Esophagus (tissue), 2 donors: ENCODE data around the gene ZC3H13. TPM values are rescaled to one million over a fixed set of nuclear protein-coding genes. Genes with fewer than 3 reads are reported as not detected.

ENCODE experiments used
- H3K27ac ChIP-seq, 2 donors: one replicate each; pipeline ENCODE4 v1.5.1; 2013; ENCODE audit warnings: low read depth in 2 of 2, mild to moderate bottlenecking in 2 of 2, inconsistent platforms in 1 of 2, low read length in 1 of 2, moderate library complexity in 1 of 2
- H3K27me3 ChIP-seq, 2 donors: one replicate each; pipeline ENCODE4 v1.6.1; 2013; ENCODE audit warnings: low read length in 2 of 2, control low read depth in 1 of 2, mild to moderate bottlenecking in 1 of 2; ENCODE audit not compliant: insufficient read depth in 2 of 2, control insufficient read depth in 1 of 2
- H3K36me3 ChIP-seq, 2 donors: one replicate each; pipeline ENCODE4 v1.6.1; 2013; ENCODE audit warnings: low read length in 1 of 2; ENCODE audit not compliant: control insufficient read depth in 2 of 2, insufficient read depth in 2 of 2
- H3K4me1 ChIP-seq, 2 donors: one replicate each; pipeline ENCODE4 v1.6.1; 2013; ENCODE audit warnings: low read length in 1 of 2; ENCODE audit not compliant: control insufficient read depth in 2 of 2, insufficient read depth in 2 of 2
- H3K4me3 ChIP-seq, 2 donors: one replicate each; pipeline ENCODE4 v1.5.1; 2013; ENCODE audit warnings: low read length in 2 of 2, mild to moderate bottlenecking in 2 of 2, low read depth in 1 of 2, moderate library complexity in 1 of 2
- H3K9me3 ChIP-seq, 2 donors: one replicate each; pipeline ENCODE4 v1.6.1; 2013; ENCODE audit warnings: mild to moderate bottlenecking in 2 of 2, low read depth in 1 of 2, low read length in 1 of 2, moderate library complexity in 1 of 2; ENCODE audit not compliant: control insufficient read depth in 2 of 2, insufficient read depth in 1 of 2
- WGBS, 2 donors: extraction: QIAGEN DNeasy Blood & Tissue Kit; methylation state at CpG; one replicate each; pipeline ENCODE4 v1.1.7; 2013; 5-methylcytosine and 5-hydroxymethylcytosine counted together
- polyA plus RNA-seq, 2 donors: library from polyadenylated mRNA; stranded (reverse); fragments of 200-250 nt; gene quantifications; one replicate each; pipeline ENCODE4 v1.2.3, GENCODE V29; 2013
- donor health status: healthy with polysubstance abuse.
- donor health status: Bipolar disorder and iron deficiency.

Gene ZC3H13
- polyA plus RNA-seq, 2 donors = 7.9 to 10.3 TPM

GRCh38 chr13:46087481-46087880 is 34.9 kb upstream of the ZC3H13 start:
- no peak overlapping the region for H3K27ac ChIP-seq
- no peaks in the 10 kb centered on the region for H3K27me3 ChIP-seq
- H3K9me3 ChIP-seq = no peaks in the 10 kb centered on the region
- H3K4me1 ChIP-seq = no peaks in the 10 kb centered on the region
- no peak overlapping the region for H3K4me3 ChIP-seq
- H3K36me3 ChIP-seq = no peaks in the 10 kb centered on the region

DNA sequence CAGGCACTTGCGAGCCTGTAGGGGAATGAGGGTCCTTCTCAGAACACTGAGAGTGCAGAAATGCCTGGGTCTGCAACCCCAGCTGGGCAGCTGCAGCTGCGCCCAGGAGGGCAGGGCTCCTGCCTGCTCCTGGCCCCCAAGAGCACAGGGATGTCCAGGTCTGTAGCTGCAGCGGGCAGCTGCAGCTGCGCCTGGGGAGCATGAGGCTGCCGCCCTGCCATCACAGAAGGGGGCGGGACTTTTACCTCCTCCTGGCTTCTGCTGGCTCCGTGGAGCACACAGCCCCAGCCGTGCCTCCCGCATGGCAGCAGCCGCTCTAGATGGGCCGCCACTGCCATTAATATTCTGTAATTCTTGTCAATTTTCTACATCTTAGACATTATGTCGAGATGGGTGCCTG is 34.4 kb upstream of the ZC3H13 start:
- H3K4me3 ChIP-seq = no peak overlapping the region
- WGBS, 2 donors = 92 to 93% methylated on average over 10 to 12 of the region's 12 CpGs

GRCh38 chr13:46086421-46086922 is 33.9 kb upstream of the ZC3H13 start:
- no peak overlapping the region for H3K4me3 ChIP-seq
- no peak overlapping the region for H3K27ac ChIP-seq
- H3K9me3 ChIP-seq = no peaks in the 10 kb centered on the region
- no peaks in the 10 kb centered on the region for H3K4me1 ChIP-seq
- no peaks in the 10 kb centered on the region for H3K36me3 ChIP-seq
- WGBS, 2 donors = 82 to 87% methylated on average over 12 of the region's 12 CpGs
- H3K27me3 ChIP-seq = no peaks in the 10 kb centered on the region

More for the DNA sequence above, 34.4 kb upstream of the ZC3H13 start:
- Histone ChIP-seq H3K4me1 (no peaks in the 10 kb centered on the region), H3K27me3 (no peaks in the 10 kb centered on the region), H3K36me3 (no peaks in the 10 kb centered on the region), H3K27ac (no peak overlapping the region), H3K9me3 (no peaks in the 10 kb centered on the region)

GRCh38 chr13:46085737-46086136 is 33.2 kb upstream of the ZC3H13 start:
- Histone ChIP-seq H3K27ac (no peak overlapping the region), H3K36me3 (no peaks in the 10 kb centered on the region), H3K9me3 (no peaks in the 10 kb centered on the region), H3K4me3 (no peak overlapping the region), H3K4me1 (no peaks in the 10 kb centered on the region), H3K27me3 (no peaks in the 10 kb centered on the region)
- 91 to 92% methylated on average over 13 of the region's 13 CpGs for WGBS, 2 donors

- Histone ChIP-seq H3K4me1 (no peaks in the 10 kb centered on the region), H3K27ac (no peak overlapping the region), H3K4me3 (no peak overlapping the region), H3K27me3 (no peaks in the 10 kb centered on the region), H3K36me3 (no peaks in the 10 kb centered on the region), H3K9me3 (no peaks in the 10 kb centered on the region)
- 93% methylated on average over 5 of the region's 5 CpGs for WGBS, 2 donors
Measured at GRCh38 chr13:46082324-46082723, 29.8 kb upstream of the ZC3H13 start.

- H3K4me3 ChIP-seq = no peak overlapping the region
- H3K4me1 ChIP-seq = no peaks in the 10 kb centered on the region
- H3K36me3 ChIP-seq = no peaks in the 10 kb centered on the region
- H3K27me3 ChIP-seq = no peaks in the 10 kb centered on the region
- no peak overlapping the region for H3K27ac ChIP-seq
- no peaks in the 10 kb centered on the region for H3K9me3 ChIP-seq
- 55 to 62% methylated on average over 2 of the region's 2 CpGs for WGBS, 2 donors
Measured at GRCh38 chr13:46079770-46080169, 27.2 kb upstream of the ZC3H13 start.

- Histone ChIP-seq H3K27ac (no peak overlapping the region), H3K27me3 (peaks cover 0 to 3% of the 10 kb centered on the region in 2 donors), H3K4me1 (no peaks in the 10 kb centered on the region), H3K36me3 (no peaks in the 10 kb centered on the region), H3K4me3 (no peak overlapping the region), H3K9me3 (no peaks in the 10 kb centered on the region)
- 66 to 74% methylated on average over 1 of the region's 1 CpG for WGBS, 2 donors
Measured at GRCh38 chr13:46077265-46077664, 24.7 kb upstream of the ZC3H13 start.

- Histone ChIP-seq H3K36me3 (no peaks in the 10 kb centered on the region), H3K4me1 (no peaks in the 10 kb centered on the region), H3K27ac (no peak overlapping the region), H3K27me3 (peaks cover 0 to 3% of the 10 kb centered on the region in 2 donors), H3K4me3 (no peak overlapping the region), H3K9me3 (no peaks in the 10 kb centered on the region)
- WGBS, 2 donors = 82 to 89% methylated on average over 3 of the region's 3 CpGs
Measured at GRCh38 chr13:46076827-46077226, 24.3 kb upstream of the ZC3H13 start.

GRCh38 chr13:46075811-46076210 is 23.3 kb upstream of the ZC3H13 start:
- 95 to 100% methylated on average over 1 of the region's 1 CpG for WGBS, 2 donors
- no peaks in the 10 kb centered on the region for H3K9me3 ChIP-seq
- H3K4me3 ChIP-seq = no peak overlapping the region
- H3K4me1 ChIP-seq = no peaks in the 10 kb centered on the region
- no peaks in the 10 kb centered on the region for H3K36me3 ChIP-seq
- H3K27ac ChIP-seq = no peak overlapping the region
- H3K27me3 ChIP-seq = peaks cover 0 to 3% of the 10 kb centered on the region in 2 donors

DNA sequence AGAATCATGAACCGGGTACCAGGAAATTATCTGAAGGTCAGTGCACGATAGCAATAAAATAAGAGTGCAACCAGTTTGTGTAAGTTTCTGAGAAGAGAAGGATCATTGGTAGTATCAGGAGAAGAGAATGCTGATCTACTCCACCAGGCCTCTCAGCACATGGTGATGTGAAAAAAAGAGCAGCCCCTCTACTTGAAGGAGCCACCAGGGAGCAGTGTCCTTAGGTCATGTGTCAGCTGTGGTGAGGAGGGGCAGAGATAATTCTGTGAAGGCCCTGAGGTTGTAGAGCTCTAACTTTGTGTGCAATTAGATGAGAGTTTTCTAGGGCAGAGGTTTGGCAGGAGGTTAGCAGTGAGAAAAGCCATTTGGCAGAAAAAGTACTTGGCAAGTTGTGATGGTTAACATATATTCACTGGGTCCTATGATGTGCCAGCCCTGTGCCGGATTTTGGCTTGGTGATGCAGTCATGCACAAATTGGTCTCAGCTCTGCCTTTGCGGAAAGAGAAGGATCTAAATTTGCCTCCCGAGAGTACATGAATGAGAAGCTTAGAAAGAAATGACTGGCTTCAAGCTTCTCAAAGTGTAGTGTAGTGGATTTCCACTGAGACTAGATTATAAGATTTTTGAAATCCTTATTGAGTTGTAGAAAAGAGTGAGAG is 19.2 kb upstream of the ZC3H13 start:
- H3K4me1 ChIP-seq = no peaks in the 10 kb centered on the region
- peaks cover 0 to 3% of the 10 kb centered on the region in 2 donors for H3K27me3 ChIP-seq
- 67 to 74% methylated on average over 5 of the region's 5 CpGs for WGBS, 2 donors
- no peaks in the 10 kb centered on the region for H3K9me3 ChIP-seq
- no peak overlapping the region for H3K4me3 ChIP-seq
- no peak overlapping the region for H3K27ac ChIP-seq
- H3K36me3 ChIP-seq = no peaks in the 10 kb centered on the region
